ENCODE data around the gene ADGRF4.

- TF ChIP-seq CTCF (IDR thresholded peaks at IDR 0.05): no peak
- TF ChIP-seq POLR2A (IDR thresholded peaks at IDR 0.05): no peak
These were observed 36.6 kb downstream of the ADGRF4 start for GRCh38 chr6:47734831-47735481.
